ACHN (cell line): ENCODE data around the gene ACBD5.
A peak's percentile ranks its signal among the peaks of the same experiment; 100 is the strongest.
"Not testable (repeated sequence)": the region's sequence is repeated elsewhere in the genome, so short reads cannot be mapped to it uniquely, and the experiment has no call there.

Source experiments
- DNase-seq: peaks from one replicate; pipeline ENCODE4 v3.0.0-alpha.2; 2015
- in situ Hi-C: cut with HindIII; loops from 2 replicates; pipeline ENCODE4 v1.10.0; 2017; ENCODE audit warnings: low sequenced_read_pairs, low pct_ligation_motif_present, low pct_unique_long_range_greater_than_20kb

Gene ACBD5

GRCh38 chr10:27158421-27158820 is 82.2 kb downstream of the ACBD5 start:
- in situ Hi-C loops, result no loop called here
- DNase-seq, result no peak

- no peak for DNase-seq
- in situ Hi-C loops, result no loop called here
Observed at GRCh38 chr10:27157150-27157549, 83.4 kb downstream of the ACBD5 start.

GRCh38 chr10:27156566-27156965 is 84.0 kb downstream of the ACBD5 start:
- DNase-seq, in situ Hi-C loops: not testable (repeated sequence)

- in situ Hi-C loops, result no loop called here
Observed at GRCh38 chr10:27155066-27155754, 85.4 kb downstream of the ACBD5 start, which contains the start of gene MASTL. MASTL (plus strand) TSS chr10:27155352; CDS start chr10:27155427, 75 bp downstream.

GRCh38 chr10:27153845-27154193 is 86.8 kb downstream of the ACBD5 start:
- peak; percentile 32 for DNase-seq
- in situ Hi-C loops, result no loop called here

More at GRCh38 chr10:27155066-27155754, 85.4 kb downstream of the ACBD5 start, which contains the start of gene MASTL:
- DNase-seq, result peak; percentile 89

GRCh38 chr10:27153329-27153728 is 87.3 kb downstream of the ACBD5 start:
- DNase-seq, result no peak
- in situ Hi-C loops, result no loop called here

- in situ Hi-C loops, result no loop called here
- DNase-seq, result no peak
Observed at GRCh38 chr10:27152687-27153086, 87.9 kb downstream of the ACBD5 start.

- in situ Hi-C loops, result no loop called here
Observed at GRCh38 chr10:27150261-27150660, 90.3 kb downstream of the ACBD5 start.

GRCh38 chr10:27147701-27148100 is 92.9 kb downstream of the ACBD5 start:
- in situ Hi-C loops, result no loop called here
- DNase-seq, result no peak

More at GRCh38 chr10:27150261-27150660, 90.3 kb downstream of the ACBD5 start:
- DNase-seq, result no peak

- DNase-seq, result no peak
- in situ Hi-C loops, result no loop called here
Observed at GRCh38 chr10:27145937-27146336, 94.7 kb downstream of the ACBD5 start.
